Mesenchymal stem cell (in vitro differentiated cells and primary cell): Measurements from ENCODE around the gene GHITM.
"Not testable (repeated sequence)": the region's sequence is repeated elsewhere in the genome, so short reads cannot be mapped to it uniquely, and the experiment has no call there.

Source experiments
- DNase-seq: peaks from one replicate; pipeline ENCODE4 v3.0.0-alpha.2; 2013
- H2AFZ ChIP-seq: one replicate; pipeline ENCODE4 v1.6.1; 2013; ENCODE audit warnings: low read depth, mild to moderate bottlenecking, control low read depth, inconsistent platforms, low read length, moderate library complexity
- H2AK5ac ChIP-seq: 2 replicates; pipeline ENCODE4 v1.6.1; 2013; ENCODE audit warnings: low read length, moderate library complexity, mild to moderate bottlenecking, inconsistent platforms; ENCODE audit not compliant: severe bottlenecking
- H2BK120ac ChIP-seq: one replicate; pipeline ENCODE4 v1.6.1; 2013; ENCODE audit warnings: low read depth, mild to moderate bottlenecking, inconsistent platforms, low read length, moderate library complexity
- H2BK12ac ChIP-seq, 2 experiments: one replicate each; pipeline ENCODE4 v1.6.1; 2013; ENCODE audit warnings: inconsistent platforms in 2 of 2, low read length in 2 of 2, mild to moderate bottlenecking in 2 of 2, moderate library complexity in 2 of 2, control low read depth in 1 of 2
- H2BK15ac ChIP-seq: one replicate; pipeline ENCODE4 v1.6.1; 2013; ENCODE audit warnings: mild to moderate bottlenecking, low read depth, inconsistent platforms; ENCODE audit not compliant: poor library complexity, severe bottlenecking
- H2BK5ac ChIP-seq: 2 replicates; pipeline ENCODE4 v1.6.1; 2013; ENCODE audit warnings: low read depth, mild to moderate bottlenecking, low read length, control low read depth, inconsistent platforms; ENCODE audit not compliant: poor library complexity, severe bottlenecking
- H3K14ac ChIP-seq, 2 experiments: one replicate each; pipeline ENCODE4 v1.6.1; 2013; ENCODE audit warnings: inconsistent platforms in 2 of 2, low read length in 2 of 2, control low read depth in 1 of 2, mild to moderate bottlenecking in 1 of 2, moderate library complexity in 1 of 2
- H3K18ac ChIP-seq, 2 experiments: one replicate each; pipeline ENCODE4 v1.6.1; 2013; ENCODE audit warnings: inconsistent platforms in 2 of 2, low read length in 2 of 2, control low read depth in 1 of 2, low read depth in 1 of 2, mild to moderate bottlenecking in 1 of 2
- H3K23ac ChIP-seq, 2 experiments: one replicate each; pipeline ENCODE4 v1.6.1; 2013; ENCODE audit warnings: inconsistent platforms in 2 of 2, low read length in 2 of 2, mild to moderate bottlenecking in 2 of 2, moderate library complexity in 2 of 2, control low read depth in 1 of 2
- H3K27ac ChIP-seq: 2 replicates; pipeline ENCODE4 v1.5.1; 2013; ENCODE audit warnings: mild to moderate bottlenecking, moderate library complexity, low read length, control low read depth, inconsistent platforms; ENCODE audit not compliant: poor library complexity, severe bottlenecking
- H3K27me3 ChIP-seq, 2 experiments: 2 replicates each; pipeline versions ENCODE4 v1.6.1 to v1.7.0; 2013; ENCODE audit warnings: low read length in 2 of 2, mild to moderate bottlenecking in 2 of 2, moderate library complexity in 2 of 2, control low read depth in 1 of 2, inconsistent platforms in 1 of 2; ENCODE audit not compliant: control insufficient read depth in 1 of 2, insufficient read depth in 1 of 2
- H3K36me3 ChIP-seq, 2 experiments: 2 replicates each; pipeline versions ENCODE4 v1.6.1 to v1.7.0; 2013; ENCODE audit warnings: low read length in 2 of 2, control low read depth in 1 of 2, inconsistent platforms in 1 of 2, low read depth in 1 of 2, mild to moderate bottlenecking in 1 of 2; ENCODE audit not compliant: insufficient read depth in 2 of 2, control insufficient read depth in 1 of 2
- H3K4ac ChIP-seq, 2 experiments: one replicate each; pipeline ENCODE4 v1.6.1; 2013; ENCODE audit warnings: inconsistent platforms in 2 of 2, low read length in 2 of 2, mild to moderate bottlenecking in 2 of 2, moderate library complexity in 2 of 2, control low read depth in 1 of 2, low read depth in 1 of 2
- H3K4me1 ChIP-seq: 2 replicates; pipeline ENCODE4 v1.6.1; 2013; ENCODE audit warnings: low read depth, low read length, control low read depth; ENCODE audit not compliant: control insufficient read depth, insufficient read depth
- H3K4me2 ChIP-seq: 2 replicates; pipeline ENCODE4 v1.6.1; 2013; ENCODE audit warnings: low read length, mild to moderate bottlenecking, inconsistent platforms; ENCODE audit not compliant: poor library complexity, severe bottlenecking
- H3K4me3 ChIP-seq, 2 experiments: 2 replicates each; pipeline versions ENCODE4 v1.5.1 to v1.7.0; 2013; ENCODE audit warnings: low read length in 2 of 2, mild to moderate bottlenecking in 2 of 2, control low read depth in 1 of 2, low read depth in 1 of 2; ENCODE audit not compliant: insufficient read depth in 1 of 2
- H3K79me1 ChIP-seq: replicated peaks from 2 replicates; pipeline ENCODE4 v1.6.1; 2013; ENCODE audit warnings: mild to moderate bottlenecking, control low read depth, low read length, inconsistent platforms; ENCODE audit not compliant: poor library complexity, severe bottlenecking
- H3K9ac ChIP-seq: 2 replicates; pipeline ENCODE4 v1.7.0; 2013; ENCODE audit warnings: mild to moderate bottlenecking, low read length, moderate library complexity
- H3K9me3 ChIP-seq: 2 replicates; pipeline ENCODE4 v1.7.0; 2013; ENCODE audit warnings: mild to moderate bottlenecking, low read length; ENCODE audit not compliant: control insufficient read depth
- H4K8ac ChIP-seq: one replicate; pipeline ENCODE4 v1.6.1; 2013; ENCODE audit warnings: inconsistent platforms, mild to moderate bottlenecking, low read length, moderate library complexity
- H4K91ac ChIP-seq: one replicate; pipeline ENCODE4 v1.6.1; 2013; ENCODE audit warnings: mild to moderate bottlenecking, low read length, inconsistent platforms
- WGBS: methylation state at CpG from one replicate; pipeline ENCODE4 v1.1.7; 2013; ENCODE audit warnings: mixed read lengths; 5-methylcytosine and 5-hydroxymethylcytosine counted together

Gene GHITM

GRCh38 chr10:84171700-84172466 lies 32.6 kb downstream of the GHITM start:
- H3K23ac ChIP-seq, DNase-seq, H3K27me3 ChIP-seq, H3K9ac ChIP-seq, H3K79me1 ChIP-seq, H3K9me3 ChIP-seq, H3K18ac ChIP-seq, H2BK15ac ChIP-seq, H2AK5ac ChIP-seq, H2BK12ac ChIP-seq, H4K91ac ChIP-seq, H4K8ac ChIP-seq, H2AFZ ChIP-seq, H3K36me3 ChIP-seq, H2BK120ac ChIP-seq, H3K14ac ChIP-seq, H3K4ac ChIP-seq: not testable (repeated sequence)
- Histone ChIP-seq H3K4me2 (peak overlapping the region; percentile 55), H2BK5ac (peak overlapping the region; percentile 93), H3K4me3 (peak overlapping the region in 1 of 2 experiments; percentile 46), H3K27ac (peak overlapping the region; percentile 96), H3K4me1 (peaks cover 23% of the 10 kb centered on the region)
- 90% methylated on average over 14 of the region's 21 CpGs for WGBS

GRCh38 chr10:84172467-84173356 lies 33.4 kb downstream of the GHITM start:
- H2AFZ ChIP-seq: no peak overlapping the region
- H3K4me3 ChIP-seq: no peak overlapping the region
- H3K27me3 ChIP-seq: peaks cover 0 to 2% of the 10 kb centered on the region in 2 experiments
- H4K91ac ChIP-seq: no peak overlapping the region
- no peaks in the 10 kb centered on the region for H3K36me3 ChIP-seq
- DNase-seq: no peak
- no peak overlapping the region for H2BK12ac ChIP-seq
- no peak overlapping the region for H2BK15ac ChIP-seq
- H2AK5ac ChIP-seq: peak overlapping the region; percentile 95
- H3K9ac ChIP-seq: no peak overlapping the region
- H3K23ac ChIP-seq: no peak overlapping the region
- no peak overlapping the region for H4K8ac ChIP-seq
- H3K4me2 ChIP-seq: no peak overlapping the region
- H3K79me1 ChIP-seq: no peaks in the 10 kb centered on the region
- peaks cover 27% of the 10 kb centered on the region for H3K4me1 ChIP-seq
- WGBS: 79% methylated on average over 9 of the region's 9 CpGs
- H3K18ac ChIP-seq: no peak overlapping the region
- H3K14ac ChIP-seq: no peak overlapping the region
- H3K27ac ChIP-seq: peak overlapping the region; percentile 96
- no peak overlapping the region for H2BK120ac ChIP-seq
- peak overlapping the region; percentile 93 for H2BK5ac ChIP-seq
- H3K9me3 ChIP-seq: no peaks in the 10 kb centered on the region
- H3K4ac ChIP-seq: no peak overlapping the region

- Histone ChIP-seq H4K8ac (no peak within 1 kb of the TSS), H3K18ac (no peak within 1 kb of the TSS), H2AFZ (no peak within 1 kb of the TSS), H4K91ac (no peak within 1 kb of the TSS), H3K23ac (no peak within 1 kb of the TSS), H3K27me3 (peaks cover 0 to 7% of the 10 kb centered on the region in 2 experiments), H3K4ac (no peak within 1 kb of the TSS), H2BK5ac (peak within 1 kb of the TSS; percentile 45), H2BK120ac (no peak within 1 kb of the TSS), H3K14ac (no peak within 1 kb of the TSS), H3K9ac (no peak within 1 kb of the TSS), H2BK12ac (no peak within 1 kb of the TSS), H3K27ac (peak within 1 kb of the TSS; percentile 96), H3K4me3 (no peak within 1 kb of the TSS), H3K36me3 (no peaks in the 10 kb centered on the region), H3K79me1 (no peaks in the 10 kb centered on the region), H3K4me1 (peaks cover 27% of the 10 kb centered on the region), H3K9me3 (no peaks in the 10 kb centered on the region), H3K4me2 (no peak within 1 kb of the TSS), H2AK5ac (peak within 1 kb of the TSS; percentile 95), H2BK15ac (no peak within 1 kb of the TSS)
- DNase-seq: no peak
- 84% methylated on average over 2 of the region's 2 CpGs for WGBS
These were observed 34.2 kb downstream of the GHITM start, which contains the start of gene GPR15LG for GRCh38 chr10:84173501-84173929. Gene GPR15LG (plus strand): TSS chr10:84173801. CDS start chr10:84173852, 51 bp downstream.

GRCh38 chr10:84175436-84175835 lies 36.1 kb downstream of the GHITM start:
- Histone ChIP-seq H3K4me1 (peaks cover 32% of the 10 kb centered on the region), H3K27ac (no peak overlapping the region), H3K27me3 (peaks cover 0 to 7% of the 10 kb centered on the region in 2 experiments), H4K91ac (no peak overlapping the region), H3K4ac (no peak overlapping the region), H3K23ac (no peak overlapping the region), H4K8ac (no peak overlapping the region), H3K79me1 (no peaks in the 10 kb centered on the region), H2AK5ac (no peak overlapping the region), H3K36me3 (no peaks in the 10 kb centered on the region), H3K4me2 (no peak overlapping the region), H2AFZ (no peak overlapping the region), H3K18ac (no peak overlapping the region), H2BK15ac (no peak overlapping the region), H3K9me3 (no peaks in the 10 kb centered on the region), H3K4me3 (no peak overlapping the region), H2BK12ac (no peak overlapping the region), H2BK120ac (no peak overlapping the region), H3K14ac (no peak overlapping the region), H2BK5ac (no peak overlapping the region), H3K9ac (no peak overlapping the region)
- no peak for DNase-seq
- WGBS: 86% methylated on average over 6 of the region's 6 CpGs
